ENCODE data around the gene BZW2. TPM values are rescaled to one million over a fixed set of nuclear protein-coding genes. Genes with fewer than 3 reads are reported as not detected.

Gene BZW2
- total RNA-seq, 2 donors from 2014 or later: 19.5 to 40.9 TPM

DNA sequence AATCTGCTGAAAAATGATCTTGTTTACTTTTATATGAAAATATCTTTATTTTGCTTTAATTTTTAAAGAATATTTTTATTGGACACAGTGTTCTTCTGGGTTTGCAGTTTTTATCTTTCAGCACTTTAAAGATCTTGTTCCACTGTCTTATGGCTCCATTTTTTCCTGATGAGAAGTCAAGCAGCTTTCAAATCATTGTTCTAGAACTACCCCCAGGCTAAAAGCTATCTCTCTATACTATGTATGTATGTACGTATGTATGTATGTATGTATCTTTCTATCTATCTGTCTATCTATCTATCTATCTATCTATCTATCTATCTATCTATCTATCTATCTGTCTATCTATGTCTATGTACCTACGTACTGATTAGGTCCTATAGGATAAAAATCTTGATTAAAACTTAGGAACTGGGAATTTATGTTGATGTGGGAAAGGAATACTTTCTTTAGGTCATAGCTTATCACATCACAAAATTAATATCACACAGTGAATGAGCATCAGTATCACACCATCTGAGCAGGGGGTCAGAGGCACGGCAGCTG is 72.2 kb downstream of the BZW2 start:
- H3K27ac ChIP-seq: no peak overlapping the region

DNA sequence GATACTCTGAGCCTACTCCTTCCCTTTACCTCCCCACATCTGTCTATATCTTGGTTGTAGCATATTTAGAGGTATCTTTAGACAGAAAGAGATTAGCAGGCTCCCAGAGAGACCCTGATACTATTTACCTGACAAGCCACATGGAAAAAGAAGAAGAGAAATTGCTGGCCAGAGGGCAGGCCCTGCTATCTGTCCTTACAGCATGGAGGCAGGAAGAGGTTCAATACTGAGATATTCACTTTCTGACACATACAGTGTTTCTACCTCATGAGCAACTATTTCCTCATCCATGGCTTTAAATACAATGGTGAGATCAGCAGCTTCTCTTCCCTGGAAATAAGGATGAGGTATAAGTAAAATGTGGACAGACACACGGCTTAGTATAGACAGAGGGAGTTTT is 73.7 kb downstream of the BZW2 start:
- Histone ChIP-seq H3K4me1 (ENCODE audit: control insufficient read depth in 1 of 2, low read depth in 2 of 2) (no peaks in the 10 kb centered on the region), H3K27ac (no peak overlapping the region), H3K4me3 (no peak overlapping the region), H3K36me3 (no peaks in the 10 kb centered on the region), H3K27me3 (replicated peaks; ENCODE audit: insufficient read depth) (no peaks in the 10 kb centered on the region), H3K9me3 (no peaks in the 10 kb centered on the region)
- no peak for DNase-seq (ENCODE audit: low spot score)
- no peak for ATAC-seq (ENCODE audit: insufficient number of reproducible peaks, low FRiP score, low read depth)
- TF ChIP-seq, protein P1, sequence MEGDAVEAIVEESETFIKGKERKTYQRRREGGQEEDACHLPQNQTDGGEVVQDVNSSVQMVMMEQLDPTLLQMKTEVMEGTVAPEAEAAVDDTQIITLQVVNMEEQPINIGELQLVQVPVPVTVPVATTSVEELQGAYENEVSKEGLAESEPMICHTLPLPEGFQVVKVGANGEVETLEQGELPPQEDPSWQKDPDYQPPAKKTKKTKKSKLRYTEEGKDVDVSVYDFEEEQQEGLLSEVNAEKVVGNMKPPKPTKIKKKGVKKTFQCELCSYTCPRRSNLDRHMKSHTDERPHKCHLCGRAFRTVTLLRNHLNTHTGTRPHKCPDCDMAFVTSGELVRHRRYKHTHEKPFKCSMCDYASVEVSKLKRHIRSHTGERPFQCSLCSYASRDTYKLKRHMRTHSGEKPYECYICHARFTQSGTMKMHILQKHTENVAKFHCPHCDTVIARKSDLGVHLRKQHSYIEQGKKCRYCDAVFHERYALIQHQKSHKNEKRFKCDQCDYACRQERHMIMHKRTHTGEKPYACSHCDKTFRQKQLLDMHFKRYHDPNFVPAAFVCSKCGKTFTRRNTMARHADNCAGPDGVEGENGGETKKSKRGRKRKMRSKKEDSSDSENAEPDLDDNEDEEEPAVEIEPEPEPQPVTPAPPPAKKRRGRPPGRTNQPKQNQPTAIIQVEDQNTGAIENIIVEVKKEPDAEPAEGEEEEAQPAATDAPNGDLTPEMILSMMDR (IDR thresholded peaks at IDR 0.05): no peak

More for the DNA sequence above, 72.2 kb downstream of the BZW2 start:
- DNase-seq (ENCODE audit: low spot score): no peak
- no peak overlapping the region for H3K4me3 ChIP-seq
- TF ChIP-seq, protein P1 (IDR thresholded peaks at IDR 0.05): no peak
- H3K27me3 ChIP-seq (replicated peaks; ENCODE audit: insufficient read depth): no peaks in the 10 kb centered on the region
- no peaks in the 10 kb centered on the region for H3K4me1 ChIP-seq (ENCODE audit: control insufficient read depth in 1 of 2, low read depth in 2 of 2)
- no peaks in the 10 kb centered on the region for H3K36me3 ChIP-seq
- no peaks in the 10 kb centered on the region for H3K9me3 ChIP-seq
- no peak for ATAC-seq (ENCODE audit: insufficient number of reproducible peaks, low FRiP score, low read depth)

DNA sequence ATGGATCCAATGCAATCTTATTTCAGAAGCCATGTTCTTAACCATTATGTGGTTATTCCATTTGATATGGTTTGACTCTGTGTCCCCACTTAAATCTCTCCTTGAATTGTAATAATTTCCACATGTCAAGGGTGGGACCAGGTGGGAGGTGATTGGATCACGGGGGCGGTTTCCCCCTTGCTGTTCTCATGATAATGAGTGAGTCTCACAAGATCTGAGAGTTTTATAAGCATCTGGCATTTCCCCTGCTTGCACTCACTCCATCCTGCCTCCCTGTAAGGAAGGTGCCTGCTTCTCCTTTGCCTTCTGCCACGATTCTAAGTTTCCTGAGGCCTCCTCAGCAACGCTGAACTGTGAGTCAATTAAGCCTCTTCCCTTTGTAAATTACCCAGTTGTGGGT is 75.6 kb downstream of the BZW2 start:
- H3K9me3 ChIP-seq: no peaks in the 10 kb centered on the region
- ATAC-seq (ENCODE audit: insufficient number of reproducible peaks, low FRiP score, low read depth) (no peak), DNase-seq (ENCODE audit: low spot score) (no peak)
- H3K4me1 ChIP-seq (ENCODE audit: control insufficient read depth in 1 of 2, low read depth in 2 of 2): no peaks in the 10 kb centered on the region
- H3K27ac ChIP-seq: no peak overlapping the region
- TF ChIP-seq, protein P1 (IDR thresholded peaks at IDR 0.05): no peak
- H3K36me3 ChIP-seq: no peaks in the 10 kb centered on the region
- H3K27me3 ChIP-seq (replicated peaks; ENCODE audit: insufficient read depth): no peaks in the 10 kb centered on the region
- H3K4me3 ChIP-seq: no peak overlapping the region

DNA sequence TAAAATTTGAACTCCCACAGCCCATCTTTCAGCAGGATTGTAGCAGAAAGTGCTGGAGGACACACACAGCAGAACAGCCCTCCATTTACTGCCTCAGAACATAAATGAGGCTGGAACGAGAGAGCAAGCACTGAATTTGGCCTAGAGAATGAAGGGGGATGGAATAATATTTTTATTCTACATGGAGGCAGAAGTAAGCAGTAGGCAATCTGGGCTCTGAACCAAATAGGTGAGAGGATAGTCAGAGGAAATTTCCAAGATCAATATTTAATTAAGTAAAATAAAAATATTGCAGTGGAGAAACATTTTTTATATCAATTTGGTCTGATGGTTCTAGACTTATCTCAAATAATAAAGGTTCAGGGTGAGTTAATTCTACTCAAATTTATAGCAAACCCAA is 78.4 kb downstream of the BZW2 start:
- H3K27me3 ChIP-seq (replicated peaks; ENCODE audit: insufficient read depth): no peaks in the 10 kb centered on the region
- no peaks in the 10 kb centered on the region for H3K36me3 ChIP-seq
- TF ChIP-seq, protein P1 (IDR thresholded peaks at IDR 0.05): no peak
- H3K27ac ChIP-seq: no peak overlapping the region
- ATAC-seq (ENCODE audit: insufficient number of reproducible peaks, low FRiP score, low read depth) (no peak), DNase-seq (ENCODE audit: low spot score) (no peak)
- H3K4me1 ChIP-seq (ENCODE audit: control insufficient read depth in 1 of 2, low read depth in 2 of 2): no peaks in the 10 kb centered on the region
- H3K9me3 ChIP-seq: no peaks in the 10 kb centered on the region
- no peak overlapping the region for H3K4me3 ChIP-seq

DNA sequence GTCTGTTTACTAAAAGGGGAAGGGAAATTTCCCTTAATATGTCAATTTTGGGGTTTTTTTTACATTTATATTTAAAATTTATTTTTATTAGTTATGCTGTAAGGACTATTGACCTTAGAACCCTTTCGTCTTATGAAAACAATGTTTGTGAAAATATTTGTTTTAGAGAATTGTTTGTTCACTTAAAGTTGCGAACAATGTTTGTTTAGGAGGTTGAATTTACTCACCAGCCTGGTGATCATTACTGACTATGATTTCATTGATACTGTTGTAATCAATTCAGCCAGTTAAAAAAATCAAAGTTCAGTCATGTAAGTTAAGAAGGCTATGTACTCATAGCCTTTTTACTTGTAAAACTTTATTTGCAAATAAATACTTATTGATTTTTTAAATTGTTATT is 80.2 kb downstream of the BZW2 start:
- DNase-seq (ENCODE audit: low spot score) (no peak), ATAC-seq (ENCODE audit: insufficient number of reproducible peaks, low FRiP score, low read depth) (no peak)
- Histone ChIP-seq H3K27me3 (replicated peaks; ENCODE audit: insufficient read depth) (no peaks in the 10 kb centered on the region), H3K36me3 (no peaks in the 10 kb centered on the region), H3K9me3 (no peaks in the 10 kb centered on the region), H3K4me3 (no peak overlapping the region), H3K27ac (no peak overlapping the region), H3K4me1 (ENCODE audit: control insufficient read depth in 1 of 2, low read depth in 2 of 2) (no peaks in the 10 kb centered on the region)
- TF ChIP-seq, protein P1 (IDR thresholded peaks at IDR 0.05): no peak
